ENCODE measurements around the gene BAG3. TPM values are rescaled to one million over a fixed set of nuclear protein-coding genes. Genes with fewer than 3 reads are reported as not detected.
A peak's percentile ranks its signal among the peaks of the same experiment; 100 is the strongest.

Gene BAG3
- total and polyA plus RNA-seq, 7 donors, result 283 to 855 (median 453) TPM

GRCh38 chr10:119726676-119727261, 75.6 kb downstream of the BAG3 start:
- 48 to 53% (median 52%) methylated on average over 14 of the region's 14 CpGs for WGBS, 3 donors

More at GRCh38 chr10:119726676-119727261, 75.6 kb downstream of the BAG3 start:
- Histone ChIP-seq H3K36me3 (ENCODE audit: insufficient read depth in 1 of 2, low read depth in 1 of 2) (no peaks in the 10 kb centered on the region), H3K27me3 (ENCODE audit: insufficient read depth in 3 of 3, low read length in 2 of 3) (no peaks in the 10 kb centered on the region), H3K4me3 (peak overlapping the region; percentile 88), H3K4me1 (peaks cover 18% of the 10 kb centered on the region), H3K27ac (peak overlapping the region; percentile 98), H3K9me3 (no peaks in the 10 kb centered on the region)
- ATAC-seq (no peak), DNase-seq (no peak)
- intact Hi-C loops (cut with DNase I), result loop anchor here in 1 of 2 donors (5.0 kb wide), 1 partner anchor 119 kb away; no protein-coding TSS in a partner anchor
- TF ChIP-seq CTCF (IDR thresholded peaks at IDR 0.05), result no peak

Other genes starting within 250 kb of the BAG3 start
- 10 to 100 TPM in 3 of 4 donors, 1 to 10 TPM in 1; 5.7 to 28.4 (median 12.6) TPM for gene RGS10, start 108.7 kb upstream of the BAG3 start, total RNA-seq
- 1 to 10 TPM; 4.2 to 9.5 (median 7.4) TPM for gene RGS10, start 108.7 kb upstream of the BAG3 start, polyA plus RNA-seq
- 100 to 1,000 TPM in 1 of 4 donors, 10 to 100 TPM in 3; 57.7 to 106 (median 81.8) TPM for gene TIAL1, start 54.4 kb upstream of the BAG3 start, total RNA-seq
- 10 to 100 TPM; 38.2 to 92.6 (median 54.5) TPM for gene TIAL1, start 54.4 kb upstream of the BAG3 start, polyA plus RNA-seq
- gene INPP5F, start 74.7 kb downstream of the BAG3 start, total RNA-seq, result 10 to 100 TPM in 3 of 4 donors, 1 to 10 TPM in 1; 8.0 to 12.3 (median 10.7) TPM
- gene INPP5F, start 74.7 kb downstream of the BAG3 start, polyA plus RNA-seq, result 10 to 100 TPM in 1 of 3 donors, 1 to 10 TPM in 2; 6.0 to 10.0 (median 8.0) TPM
- 10 to 100 TPM; 23.0 to 43.8 (median 35.6) TPM for gene MCMBP, start 221.5 kb downstream of the BAG3 start, total RNA-seq
- 10 to 100 TPM; 26.4 to 39.6 (median 39.2) TPM for gene MCMBP, start 221.5 kb downstream of the BAG3 start, polyA plus RNA-seq
- 10 to 100 TPM; 27.3 to 49.7 (median 45.4) TPM for gene SEC23IP, start 241.3 kb downstream of the BAG3 start, total RNA-seq
- 10 to 100 TPM in 2 of 3 donors, 1 to 10 TPM in 1; 6.5 to 20.4 (median 14.0) TPM for gene SEC23IP, start 241.3 kb downstream of the BAG3 start, polyA plus RNA-seq

All from psoas muscle (tissue), 8 donors.